HG02840 (cell line): ENCODE data around the gene DCAKD.

Source experiments
- ATAC-seq: cut with Tn5 transposase; IDR thresholded peaks from one replicate; pipeline ENCODE4 v1.9.1; 2021; ENCODE audit warnings: mild to moderate bottlenecking, moderate library complexity, moderate number of reproducible peaks; ENCODE audit not compliant: unreplicated experiment, low FRiP score

DCAKD gene

DNA sequence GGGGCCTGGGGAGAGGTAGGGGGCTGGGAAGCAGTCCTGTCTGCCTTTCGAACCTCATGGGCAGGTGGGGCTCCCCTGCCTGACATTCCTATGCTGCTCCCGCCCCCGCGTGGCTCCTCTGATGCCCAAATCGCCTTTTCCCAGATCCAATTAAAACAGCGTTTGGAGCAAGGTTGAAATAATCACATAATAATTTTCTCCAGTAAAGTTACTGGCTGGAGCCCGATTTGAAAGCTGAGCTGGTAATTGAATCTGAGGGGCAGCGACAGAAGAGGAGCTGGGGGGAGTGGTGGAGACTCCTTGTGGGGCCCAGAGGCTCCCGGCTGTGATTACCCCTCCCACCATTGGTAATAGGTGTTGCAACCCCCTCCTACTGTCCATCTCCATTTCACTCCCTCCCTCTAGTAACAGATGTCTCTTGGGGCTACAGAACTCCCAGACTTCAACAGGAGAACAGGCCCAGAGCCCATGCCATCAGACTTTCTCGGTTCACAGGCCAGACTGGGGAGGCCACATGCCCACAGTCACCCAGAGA, 44.4 kb downstream of the DCAKD start:
- no peak for ATAC-seq

DNA sequence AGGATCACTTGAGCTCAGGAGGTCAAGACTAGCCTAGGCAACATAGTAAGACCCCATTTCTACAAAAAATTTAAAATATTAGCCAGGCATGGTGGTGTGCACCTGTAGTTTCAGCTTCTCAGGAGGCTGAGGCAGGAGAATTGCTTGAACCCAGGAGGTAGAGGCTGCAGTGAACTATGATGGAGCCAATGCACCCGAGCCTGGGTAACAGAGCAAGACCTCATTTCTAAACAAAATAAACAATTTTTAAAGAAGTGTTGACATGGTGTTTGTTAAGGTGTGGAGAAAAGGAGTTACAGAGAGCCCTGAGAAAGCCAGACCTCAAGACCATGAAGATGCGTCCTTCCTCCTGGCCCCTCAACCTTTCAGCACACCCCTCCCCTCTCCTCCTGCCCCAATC, 45.7 kb downstream of the DCAKD start:
- no peak for ATAC-seq

DNA sequence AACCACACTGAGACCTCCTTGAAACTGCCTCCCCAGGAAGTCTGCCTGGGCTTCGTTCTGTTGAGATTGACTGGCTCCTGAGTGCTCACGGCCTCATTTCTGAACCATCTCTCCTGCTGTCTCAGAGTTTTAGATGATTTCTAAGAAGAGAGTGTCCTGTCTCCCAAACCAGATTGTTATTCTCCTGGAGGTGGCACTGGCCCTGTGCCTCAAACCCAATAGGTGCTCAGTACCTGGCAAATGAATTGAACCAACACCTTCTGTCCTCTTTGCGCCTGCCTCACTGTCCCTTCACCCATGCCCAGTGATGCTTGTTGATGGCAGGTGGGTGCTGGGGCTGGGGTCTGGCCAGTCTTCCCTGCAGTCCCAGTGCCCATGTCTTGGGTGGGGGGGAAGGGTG, 47.0 kb downstream of the DCAKD start:
- ATAC-seq, result no peak

- ATAC-seq, result no peak
Observed at GRCh38 chr17:45003877-45004276, 47.6 kb downstream of the DCAKD start.

DNA sequence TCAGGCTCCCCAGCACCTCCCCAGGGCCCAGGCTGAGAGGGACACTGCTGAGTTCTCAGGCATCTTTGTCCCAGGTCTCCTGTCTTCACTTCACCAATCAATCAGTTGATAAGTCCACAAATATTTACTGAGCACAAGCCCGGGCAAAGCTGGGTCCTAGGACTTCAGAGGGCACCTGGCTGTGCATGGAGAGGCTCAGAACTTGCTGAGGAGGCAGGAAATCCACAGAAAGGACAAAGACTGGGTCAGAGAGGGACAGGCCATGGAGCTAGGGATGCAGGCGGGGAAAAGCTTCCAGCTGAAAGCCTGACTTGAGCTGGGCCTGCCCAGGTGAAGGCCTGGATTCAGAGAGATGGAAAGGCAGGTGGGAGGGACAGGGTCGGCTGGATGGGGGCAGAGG, 50.1 kb downstream of the DCAKD start:
- no peak for ATAC-seq

DNA sequence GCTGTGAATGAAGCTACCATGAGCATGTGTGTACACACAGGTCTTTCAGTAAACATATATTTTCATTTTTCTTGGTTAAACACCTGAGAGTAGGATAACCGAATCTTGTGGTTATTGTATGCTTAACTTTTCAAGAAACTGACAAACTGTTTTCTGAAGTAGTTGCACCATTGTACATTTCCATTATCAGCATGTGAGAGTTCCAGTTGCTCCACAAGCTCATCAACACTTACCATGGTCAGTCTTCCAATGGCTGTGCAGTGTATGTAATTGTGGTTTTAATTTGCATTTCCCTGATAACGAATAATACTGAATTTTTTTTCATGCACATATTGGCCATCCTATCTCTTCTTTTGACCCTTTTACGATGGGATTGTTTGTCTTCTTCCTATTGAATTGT, 52.0 kb downstream of the DCAKD start:
- no peak for ATAC-seq

DNA sequence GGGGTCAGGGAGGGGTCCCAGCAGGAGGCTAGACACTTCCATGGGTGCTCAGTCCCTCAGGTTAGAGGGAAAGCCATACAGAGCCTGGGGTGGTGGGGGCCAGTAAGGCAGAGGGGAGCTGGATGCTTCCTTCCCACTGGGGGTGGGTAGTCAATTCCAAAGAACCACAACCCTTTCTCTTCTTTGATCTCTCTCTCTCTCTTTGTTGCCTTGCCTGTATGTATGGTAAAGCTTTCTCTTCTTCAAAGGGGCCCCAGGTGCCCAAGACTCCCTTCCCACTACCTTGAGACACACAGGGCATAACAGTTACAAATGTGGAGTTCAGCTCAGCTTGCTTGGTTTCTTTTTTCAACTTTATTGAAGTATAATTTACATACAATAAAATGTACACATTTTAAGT, 52.8 kb downstream of the DCAKD start:
- no peak for ATAC-seq

GRCh38 chr17:44997733-44998520, 53.5 kb downstream of the DCAKD start:
- ATAC-seq, result no peak

GRCh38 chr17:44996304-44996703, 55.1 kb downstream of the DCAKD start:
- ATAC-seq, result no peak

GRCh38 chr17:44995436-44996001, 55.9 kb downstream of the DCAKD start:
- no peak for ATAC-seq

DNA sequence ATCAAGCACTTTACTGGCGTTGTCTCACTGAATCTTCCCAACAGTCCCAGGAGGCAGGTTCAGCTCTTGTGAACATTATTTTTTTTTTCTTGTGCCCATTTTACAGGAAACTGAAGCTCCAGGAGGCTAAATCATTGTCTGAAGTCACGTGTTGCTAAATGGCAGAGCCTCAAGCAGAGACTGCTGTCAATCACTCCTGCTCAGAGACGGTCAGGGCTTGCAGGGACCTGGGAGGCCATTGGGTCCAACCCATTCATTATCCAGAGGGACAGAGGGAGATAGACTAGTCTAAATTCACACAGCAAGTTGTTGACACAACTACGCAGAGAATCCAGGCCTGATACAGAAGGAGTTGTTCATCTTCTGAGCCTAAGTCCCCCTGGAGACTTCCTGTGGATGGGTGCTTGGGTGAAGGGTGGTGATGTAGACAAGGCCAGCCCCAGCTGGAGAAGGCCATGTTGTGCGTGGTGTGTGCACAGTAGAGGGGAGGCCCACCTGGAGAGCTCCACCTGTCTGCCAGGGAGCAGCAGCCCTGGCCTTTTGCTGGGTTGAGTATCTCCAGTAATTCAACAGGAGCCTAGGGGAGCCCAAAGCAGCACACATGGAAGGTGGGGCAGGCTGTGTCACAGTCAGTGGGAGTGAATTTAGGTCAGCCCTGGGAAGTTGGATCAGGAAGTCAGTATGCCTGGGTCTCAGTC, 59.0 kb downstream of the DCAKD start:
- ATAC-seq, result no peak

GRCh38 chr17:44990994-44991393, 60.4 kb downstream of the DCAKD start:
- no peak for ATAC-seq

- no peak for ATAC-seq
Observed at GRCh38 chr17:44989552-44990138, 61.8 kb downstream of the DCAKD start.

DNA sequence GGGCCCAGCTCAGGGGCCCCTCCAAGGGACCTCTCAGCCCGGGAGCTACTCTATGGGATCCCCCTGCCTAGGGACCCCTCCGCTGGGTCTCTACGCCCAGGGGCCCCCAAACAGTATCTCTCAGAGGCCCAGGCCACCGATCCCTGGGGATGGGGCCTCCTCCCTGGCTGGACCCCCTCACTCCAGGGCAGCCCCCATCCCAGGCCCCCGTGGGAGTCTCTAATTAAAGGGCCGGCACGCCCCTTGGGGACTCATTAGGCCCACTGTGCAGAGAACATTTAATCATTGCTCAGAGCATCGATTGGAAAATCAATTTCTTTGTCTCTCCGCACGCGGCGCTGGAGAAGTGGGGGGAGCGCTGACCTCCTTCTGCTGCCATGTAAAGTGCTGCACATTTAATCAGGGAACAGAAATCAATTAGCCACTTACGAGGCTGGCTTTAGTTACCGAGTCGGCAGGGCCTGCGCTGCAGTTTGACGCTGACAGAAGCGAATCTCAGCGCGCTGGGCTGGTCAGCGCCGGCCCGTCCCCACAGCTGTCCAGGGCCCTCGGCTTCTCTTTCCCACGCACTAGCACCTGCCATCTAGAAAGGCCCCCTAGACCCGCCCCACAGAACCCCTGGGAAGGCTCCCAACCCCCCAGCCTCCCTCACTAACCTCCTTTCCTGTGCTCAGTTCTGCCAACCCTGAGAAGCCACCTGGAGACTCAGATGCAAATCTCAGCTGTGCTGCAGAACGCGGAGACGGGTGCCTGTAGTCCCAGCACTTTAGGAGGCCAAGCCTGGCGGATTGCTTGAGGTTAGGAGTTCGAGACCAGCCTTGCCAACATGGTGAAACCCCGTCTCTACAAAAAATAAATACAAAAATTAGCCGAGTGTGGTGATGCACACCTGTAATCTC, 63.1 kb downstream of the DCAKD start:
- no peak for ATAC-seq

DNA sequence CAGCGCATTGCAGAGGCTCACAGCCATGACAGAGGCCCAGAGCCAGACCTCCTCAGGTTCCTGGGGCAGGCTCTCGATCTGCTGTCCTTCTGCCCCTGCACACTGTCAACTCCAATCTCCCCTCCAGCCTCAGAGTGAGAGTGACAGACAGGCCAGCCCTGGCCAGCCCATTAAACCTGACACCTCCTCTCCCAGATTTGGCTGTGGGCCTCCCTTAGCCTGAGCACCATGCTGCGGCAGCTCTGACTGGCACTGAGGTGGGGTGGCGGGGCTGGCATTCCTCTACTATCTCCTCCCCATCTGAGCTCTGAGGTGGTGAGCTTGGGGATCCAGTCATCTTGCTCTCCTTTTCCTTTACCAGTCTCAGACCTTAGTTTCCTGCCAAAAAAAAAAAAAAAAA, 67.9 kb downstream of the DCAKD start:
- no peak for ATAC-seq

DNA sequence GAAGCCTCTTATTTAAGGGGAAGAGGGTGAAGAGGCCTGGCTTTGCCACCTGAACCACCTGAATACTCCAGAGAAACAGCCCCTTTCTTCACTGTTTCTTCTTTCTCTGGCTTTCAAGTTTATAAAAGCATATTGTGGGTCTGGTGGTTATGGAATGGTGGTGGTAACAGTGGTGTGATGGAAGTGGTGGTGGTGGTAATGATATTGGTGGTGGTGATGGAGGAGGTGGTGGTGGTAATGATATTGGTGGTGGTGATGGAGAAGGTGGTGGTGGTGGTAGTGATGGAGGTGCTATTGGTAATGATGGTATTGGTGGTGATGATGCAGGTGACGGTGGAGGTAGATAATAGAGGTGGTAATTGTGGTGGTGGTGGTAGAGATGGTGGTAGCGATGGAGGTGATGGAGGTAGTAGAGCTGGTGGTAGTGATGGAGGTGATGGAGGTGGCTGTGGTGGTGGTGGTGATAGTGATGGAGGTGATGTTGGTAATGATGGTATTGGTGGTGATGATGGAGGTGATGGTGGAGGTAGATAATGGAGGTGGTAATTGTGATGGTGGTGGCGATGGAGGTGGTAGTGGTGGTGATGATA, 69.2 kb downstream of the DCAKD start:
- no peak for ATAC-seq

GRCh38 chr17:44981221-44981968, 70.0 kb downstream of the DCAKD start:
- no peak for ATAC-seq

- no peak for ATAC-seq
Observed at GRCh38 chr17:44979426-44979995, 71.9 kb downstream of the DCAKD start.

- no peak for ATAC-seq
Observed at GRCh38 chr17:44978807-44979206, 72.6 kb downstream of the DCAKD start.
